Activated CD4-positive, alpha-beta memory T cell treated with anti-CD3 and anti-CD28 coated beads for 36 hours (primary cell): ENCODE measurements around the gene TMPRSS4. TPM values are rescaled to one million over a fixed set of nuclear protein-coding genes. Genes with fewer than 3 reads are reported as not detected.

Source experiments
- CTCF ChIA-PET: fragments of 350-600 bp; sonication (Branson Sonifier 250); formaldehyde crosslinking; loops from one replicate; lab custom pipeline; 2021; ENCODE audit warnings: antibody characterized with exemption, inconsistent platforms; lab: Charles Lee
- POLR2A ChIA-PET: fragments of 350-600 bp; sonication (Branson Sonifier 250); formaldehyde crosslinking; loops from one replicate; lab custom pipeline; 2021; ENCODE audit warnings: antibody characterized with exemption; lab: Charles Lee
- DNase-seq: peaks from one replicate; pipeline ENCODE4 v3.0.0-alpha.2; 2020
- H3K27ac Mint-ChIP-seq: one replicate; pipeline ENCODE4 v1.8.0; 2021; ENCODE audit warnings: mixed read lengths
- H3K27me3 Mint-ChIP-seq: one replicate; pipeline ENCODE4 v1.8.0; 2021; ENCODE audit warnings: mixed read lengths
- H3K36me3 Mint-ChIP-seq: one replicate; pipeline ENCODE4 v1.8.0; 2021; ENCODE audit warnings: mixed read lengths
- H3K4me1 Mint-ChIP-seq: one replicate; pipeline ENCODE4 v1.8.0; 2021; ENCODE audit warnings: low read depth, mixed read lengths
- H3K4me3 Mint-ChIP-seq: one replicate; pipeline ENCODE4 v1.8.0; 2021; ENCODE audit warnings: mild to moderate bottlenecking, mixed read lengths
- H3K9me3 Mint-ChIP-seq: one replicate; pipeline ENCODE4 v1.8.0; 2021; ENCODE audit warnings: mixed read lengths
- intact Hi-C: fragments of 100-400 bp; cut with micrococcal nuclease; formaldehyde crosslinking; loops from one replicate; pipeline ENCODE4 v1.15.1; 2023
- total RNA-seq, 2 experiments: library from RNA; stranded (reverse); gene quantifications; one replicate each; pipeline ENCODE4 v1.2.3, GENCODE V29; 2021

The TMPRSS4 gene
- total RNA-seq, 2 experiments from 2014 or later = not detected

DNA sequence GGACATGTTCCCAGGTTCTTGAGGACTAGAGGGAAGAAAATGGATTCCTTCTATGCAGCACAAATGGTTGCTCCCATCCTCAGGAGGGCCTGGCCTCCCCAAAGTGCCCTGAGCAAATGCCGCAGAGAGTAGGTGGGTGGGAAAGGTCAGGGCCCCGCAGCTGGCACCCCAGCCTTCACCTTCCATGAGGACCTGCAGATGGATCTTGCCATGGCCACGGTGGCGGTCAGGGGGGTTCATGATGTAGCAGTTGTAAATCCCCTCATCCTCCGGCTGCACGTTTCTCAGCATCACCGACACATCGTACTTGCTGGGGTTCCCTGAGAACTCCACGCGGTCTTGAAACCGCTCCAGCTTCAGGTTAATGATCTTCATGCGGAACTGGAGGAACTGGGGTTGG lies 91.0 kb downstream of the TMPRSS4 start:
- Mint-ChIP-seq H3K9me3 (no peaks in the 10 kb centered on the region), H3K4me1 (no peaks in the 10 kb centered on the region), H3K27me3 (peaks cover 3% of the 10 kb centered on the region), H3K4me3 (no peak overlapping the region), H3K36me3 (no peaks in the 10 kb centered on the region), H3K27ac (no peak overlapping the region)
- ChIA-PET POLR2A (no interaction called here), CTCF (interaction anchor here (0.7 to 1.2 kb wide), 5 partner anchors 11 to 128 kb away, joined by 3 to 7 read pairs (median 3); no protein-coding TSS in a partner anchor)
- intact Hi-C loops = no loop called here
- DNase-seq = no peak

DNA sequence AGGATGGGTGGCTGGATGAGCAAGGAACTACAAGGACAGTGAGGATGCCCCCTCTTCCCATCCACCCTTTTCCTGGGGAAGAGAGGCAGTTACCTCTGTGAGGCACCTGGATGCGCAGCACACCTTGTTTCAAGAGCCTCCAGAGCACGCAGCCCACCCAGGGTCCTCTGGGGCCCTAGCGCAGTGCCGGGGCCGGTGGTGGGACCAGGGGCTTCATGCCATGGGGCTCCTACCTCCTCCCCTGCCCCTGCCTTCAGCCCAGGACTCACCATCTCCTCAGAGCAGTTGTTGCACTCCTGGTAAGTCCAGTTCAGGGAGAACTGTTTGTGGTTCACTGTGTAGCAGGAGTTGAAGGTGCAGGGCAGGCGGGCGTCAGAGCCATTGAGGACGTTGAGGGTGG lies 91.4 kb downstream of the TMPRSS4 start:
- ChIA-PET CTCF (interaction anchor here (1.2 kb wide), 1 partner anchor 128 kb away, joined by 3 read pairs; no protein-coding TSS in a partner anchor), POLR2A (no interaction called here)
- Mint-ChIP-seq H3K27me3 (peaks cover 4% of the 10 kb centered on the region), H3K36me3 (no peaks in the 10 kb centered on the region), H3K9me3 (no peaks in the 10 kb centered on the region), H3K4me1 (no peaks in the 10 kb centered on the region), H3K4me3 (no peak overlapping the region), H3K27ac (no peak overlapping the region)
- no peak for DNase-seq
- intact Hi-C loops = no loop called here

DNA sequence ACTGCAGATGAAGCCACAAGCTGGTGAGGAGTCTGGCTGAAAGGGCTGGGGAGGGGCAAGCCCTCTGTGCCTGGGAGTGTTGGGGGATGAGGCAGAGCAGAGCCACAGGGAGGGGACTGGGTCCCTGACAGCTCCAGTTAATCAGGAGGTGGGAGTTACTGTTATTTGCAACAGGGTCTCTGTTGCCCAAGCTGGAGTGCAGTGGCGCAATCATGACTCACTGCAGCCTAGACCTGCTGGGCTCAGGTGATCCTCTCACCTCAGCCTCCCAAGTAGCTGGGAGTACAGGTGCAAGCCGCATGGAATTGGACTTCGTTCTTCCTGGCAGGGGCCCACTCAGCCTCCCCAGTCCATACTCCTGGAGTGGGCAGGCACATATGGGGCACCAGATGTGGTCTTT lies 91.9 kb downstream of the TMPRSS4 start:
- Mint-ChIP-seq H3K4me3 (no peak overlapping the region), H3K4me1 (no peaks in the 10 kb centered on the region), H3K27me3 (peaks cover 2% of the 10 kb centered on the region), H3K9me3 (no peaks in the 10 kb centered on the region), H3K27ac (no peak overlapping the region), H3K36me3 (no peaks in the 10 kb centered on the region)
- ChIA-PET CTCF (interaction anchor here (1.2 to 5.6 kb wide), 4 partner anchors 11 to 127 kb away, joined by 3 to 101 read pairs (median 54); no protein-coding TSS in a partner anchor), POLR2A (no interaction called here)
- DNase-seq = no peak
- intact Hi-C loops = no loop called here

DNA sequence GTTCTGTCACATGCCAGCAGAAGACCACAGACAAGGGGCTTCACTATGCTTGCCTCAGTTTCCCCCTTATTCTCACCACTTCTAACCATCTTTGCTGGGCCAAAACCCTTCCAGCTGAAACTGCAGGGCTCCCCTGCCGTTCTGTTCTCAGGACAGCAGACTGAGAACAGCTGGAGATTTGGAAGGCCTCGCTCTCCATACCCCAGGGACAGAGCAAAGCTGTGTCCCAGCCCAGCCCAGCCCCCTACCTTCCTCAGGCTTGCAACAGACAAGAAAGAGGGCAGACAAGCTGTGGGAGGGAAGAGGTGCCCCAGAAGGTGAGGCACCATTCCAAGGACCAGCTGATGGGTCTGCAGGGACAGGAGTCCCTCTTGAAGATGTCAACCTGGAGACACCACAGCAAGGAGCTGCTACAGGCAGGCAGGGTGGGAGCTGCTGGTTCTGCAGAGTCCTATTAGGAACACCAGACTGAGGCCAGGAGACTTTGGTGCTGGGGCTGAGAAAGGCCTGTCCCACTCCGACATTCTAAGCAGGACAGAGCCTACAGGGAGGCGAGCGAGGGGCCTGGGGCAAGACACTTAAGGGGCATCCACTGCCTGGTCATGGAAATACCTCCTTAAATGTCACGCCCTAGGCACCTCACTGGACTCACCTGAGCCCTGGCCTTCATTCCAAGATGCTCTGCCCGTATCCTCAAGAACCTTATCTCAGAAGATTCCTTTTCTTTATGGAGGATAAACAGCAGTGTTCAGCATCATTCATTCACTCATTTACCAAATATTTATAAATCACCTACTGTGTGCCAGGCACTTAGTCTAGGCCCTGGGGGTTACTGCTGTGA lies 92.6 kb downstream of the TMPRSS4 start:
- intact Hi-C loops = no loop called here
- POLR2A ChIA-PET = no interaction called here
- peaks cover 1% of the 10 kb centered on the region for H3K27me3 Mint-ChIP-seq
- CTCF ChIA-PET = interaction anchor here (1.2 to 5.6 kb wide), 5 partner anchors 12 to 126 kb away, joined by 3 to 101 read pairs (median 38); no protein-coding TSS in a partner anchor
- H3K9me3 Mint-ChIP-seq = no peaks in the 10 kb centered on the region
- no peak overlapping the region for H3K27ac Mint-ChIP-seq
- H3K4me3 Mint-ChIP-seq = no peak overlapping the region
- DNase-seq = no peak
- H3K4me1 Mint-ChIP-seq = no peaks in the 10 kb centered on the region
- H3K36me3 Mint-ChIP-seq = no peaks in the 10 kb centered on the region

DNA sequence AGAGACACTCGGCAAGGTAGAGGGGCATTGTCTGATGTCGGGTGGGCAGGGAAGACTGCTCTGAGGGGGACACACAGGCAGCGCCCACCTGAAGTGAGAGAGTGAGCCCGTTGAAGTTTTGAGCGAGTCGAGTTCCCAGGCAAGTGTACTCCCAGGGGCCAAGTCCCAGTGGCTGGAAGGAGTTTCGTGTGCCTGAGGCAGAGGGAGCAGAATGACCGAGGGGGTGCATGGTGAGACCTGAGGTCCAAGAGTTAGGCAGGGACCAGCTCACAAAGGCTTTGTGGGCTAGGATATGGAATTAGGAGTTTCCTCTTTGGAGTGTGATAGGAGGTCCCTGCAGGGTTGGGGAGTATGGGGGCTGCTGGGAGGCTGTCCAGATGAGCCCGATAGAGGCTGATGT lies 93.4 kb downstream of the TMPRSS4 start:
- no peaks in the 10 kb centered on the region for H3K4me1 Mint-ChIP-seq
- no peaks in the 10 kb centered on the region for H3K36me3 Mint-ChIP-seq
- CTCF ChIA-PET = interaction anchor here (1.1 to 5.6 kb wide), 10 partner anchors 11 to 362 kb away, joined by 3 to 101 read pairs (median 12); partner anchors contain the start of genes MPZL2, SCN4B and UBE4A
- H3K4me3 Mint-ChIP-seq = no peak overlapping the region
- peaks cover 1% of the 10 kb centered on the region for H3K27me3 Mint-ChIP-seq
- no peak overlapping the region for H3K27ac Mint-ChIP-seq
- POLR2A ChIA-PET = no interaction called here
- DNase-seq = no peak
- no peaks in the 10 kb centered on the region for H3K9me3 Mint-ChIP-seq
- intact Hi-C loops = no loop called here

DNA sequence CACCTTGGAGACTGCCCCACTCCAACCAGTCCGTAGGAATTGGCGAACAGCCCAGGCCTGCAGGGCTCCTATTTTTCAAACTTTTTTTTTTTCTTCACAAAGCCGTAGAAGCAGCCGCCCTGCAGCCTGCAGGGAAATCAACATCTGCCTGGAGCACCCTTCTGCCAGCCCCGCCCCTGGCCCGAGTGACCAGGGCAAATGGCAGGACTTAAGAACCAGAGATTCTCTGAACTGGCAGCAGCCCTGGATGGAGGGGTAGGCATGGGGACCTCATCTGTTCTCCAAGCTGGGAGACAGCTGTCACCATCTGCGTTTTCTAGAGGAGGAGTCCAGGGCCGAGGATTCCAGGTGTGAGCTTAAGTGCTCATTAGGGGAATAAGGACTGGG lies 94.0 kb downstream of the TMPRSS4 start:
- H3K4me1 Mint-ChIP-seq = no peaks in the 10 kb centered on the region
- no peaks in the 10 kb centered on the region for H3K36me3 Mint-ChIP-seq
- ChIA-PET POLR2A (interaction anchor here (1.1 kb wide), 1 partner anchor 26 kb away, joined by 5 read pairs; no protein-coding TSS in a partner anchor), CTCF (interaction anchor here (0.5 to 5.6 kb wide), 39 partner anchors 10 to 489 kb away, joined by 3 to 101 read pairs (median 7); partner anchors contain the start of genes MPZL2, SCN4B, SMIM35 and UBE4A)
- no peak overlapping the region for H3K27ac Mint-ChIP-seq
- intact Hi-C loops = loop anchor here (1.0 kb wide), 1 partner anchor 26 kb away; no protein-coding TSS in a partner anchor
- no peak for DNase-seq
- no peaks in the 10 kb centered on the region for H3K9me3 Mint-ChIP-seq
- H3K27me3 Mint-ChIP-seq = peaks cover 5% of the 10 kb centered on the region
- no peak overlapping the region for H3K4me3 Mint-ChIP-seq

Other genes with a start within 250 kb of the TMPRSS4 start
- gene FXYD6, start 200.4 kb upstream of the TMPRSS4 start, total RNA-seq = under 1 TPM; 0.26 to 0.61 TPM
- 1 to 10 TPM; 2.0 to 2.6 TPM for gene TMPRSS13, start 147.7 kb upstream of the TMPRSS4 start, total RNA-seq
- 100 to 1,000 TPM; 114 to 117 TPM for gene IL10RA, start 90.7 kb upstream of the TMPRSS4 start, total RNA-seq
- gene SMIM35, start 9.9 kb downstream of the TMPRSS4 start, total RNA-seq = under 1 TPM; 0.22 to 0.40 TPM
- gene SCN4B, start 75.7 kb downstream of the TMPRSS4 start, total RNA-seq = under 1 TPM; 0.22 to 0.36 TPM
- gene SCN2B, start 99.6 kb downstream of the TMPRSS4 start, total RNA-seq = not detected
- gene JAML, start 147.9 kb downstream of the TMPRSS4 start, total RNA-seq = 100 to 1,000 TPM; 155 to 163 TPM
- gene MPZL3, start 175.3 kb downstream of the TMPRSS4 start, total RNA-seq = 10 to 100 TPM; 47.3 to 49.0 TPM
- 10 to 100 TPM; 15.8 to 17.8 TPM for gene MPZL2, start 187.2 kb downstream of the TMPRSS4 start, total RNA-seq
- 100 to 1,000 TPM; 476 to 488 TPM for gene CD3E, start 227.7 kb downstream of the TMPRSS4 start, total RNA-seq